Activated B cell treated with CpG ODN at 0.5 μM for 24 hours (primary cell): ENCODE measurements around the gene DCPS. TPM values are rescaled to one million over a fixed set of nuclear protein-coding genes. Genes with fewer than 3 reads are reported as not detected.
"Not testable (repeated sequence)": the region's sequence is repeated elsewhere in the genome, so short reads cannot be mapped to it uniquely, and the experiment has no call there.

ENCODE experiments used
- ATAC-seq: fragments of 200-7000 bp; cut with Tn5 transposase; one replicate; pipeline ENCODE4 v1.10.0; 2021; ENCODE audit warnings: low read depth, mild to moderate bottlenecking, moderate library complexity
- CTCF ChIA-PET: fragments of 350-600 bp; sonication (Branson Sonifier 250); formaldehyde crosslinking; loops from one replicate; lab custom pipeline; 2021; ENCODE audit warnings: antibody characterized with exemption; lab: Charles Lee
- POLR2A ChIA-PET: fragments of 350-600 bp; sonication (Branson Sonifier 250); formaldehyde crosslinking; loops from one replicate; lab custom pipeline; 2021; ENCODE audit warnings: antibody characterized with exemption; lab: Charles Lee
- DNase-seq: peaks from one replicate; pipeline ENCODE4 v3.0.0; 2022
- H3K27ac Mint-ChIP-seq: one replicate; pipeline ENCODE4 v1.8.0; 2020; ENCODE audit warnings: mixed read lengths
- H3K27me3 Mint-ChIP-seq: one replicate; pipeline ENCODE4 v1.8.0; 2021; ENCODE audit warnings: mixed read lengths
- H3K36me3 Mint-ChIP-seq: one replicate; pipeline ENCODE4 v1.8.0; 2021; ENCODE audit warnings: low read depth, mixed read lengths
- H3K4me1 Mint-ChIP-seq: one replicate; pipeline ENCODE4 v1.8.0; 2021; ENCODE audit warnings: mixed read lengths
- H3K4me3 Mint-ChIP-seq: one replicate; pipeline ENCODE4 v1.8.0; 2020; ENCODE audit warnings: mild to moderate bottlenecking, mixed read lengths
- H3K9me3 Mint-ChIP-seq: one replicate; pipeline ENCODE4 v1.8.0; 2020; ENCODE audit warnings: mixed read lengths
- CTCF ChIP-seq: fragments of 200-600 bp; IDR thresholded peaks from one replicate; pipeline ENCODE4 v1.8.0; 2022; ENCODE audit warnings: antibody characterized with exemption, mild to moderate bottlenecking
- intact Hi-C: fragments of 100-400 bp; cut with micrococcal nuclease; formaldehyde crosslinking; loops from one replicate; pipeline ENCODE4 v1.15.1; 2024
- total RNA-seq: library from RNA; stranded (reverse); gene quantifications from 2 replicates; pipeline ENCODE4 v1.2.3, GENCODE V29; 2022

DCPS gene
- total RNA-seq, 1 donor from 2014 or later = 37.6 TPM

- Mint-ChIP-seq H3K36me3 (peaks cover 84% of the 10 kb centered on the region), H3K27me3 (no peaks in the 10 kb centered on the region), H3K4me1 (peaks cover 2% of the 10 kb centered on the region), H3K27ac (no peak overlapping the region), H3K4me3 (no peak overlapping the region), H3K9me3 (no peaks in the 10 kb centered on the region)
- DNase-seq (no peak), ATAC-seq (no peak)
- POLR2A ChIA-PET = no interaction called here
- CTCF ChIA-PET = no interaction called here
- no peak for TF ChIP-seq CTCF
- intact Hi-C loops = no loop called here
Observed at GRCh38 chr11:126343051-126343450, 39.2 kb downstream of the DCPS start.

GRCh38 chr11:126344141-126345080 is 40.6 kb downstream of the DCPS start:
- Mint-ChIP-seq H3K36me3 (peaks cover 74% of the 10 kb centered on the region), H3K9me3 (no peaks in the 10 kb centered on the region), H3K4me3 (no peak overlapping the region), H3K27me3 (no peaks in the 10 kb centered on the region), H3K4me1 (no peaks in the 10 kb centered on the region), H3K27ac (no peak overlapping the region)
- ChIA-PET CTCF (no interaction called here), POLR2A (no interaction called here)
- TF ChIP-seq CTCF = no peak
- ATAC-seq (no peak), DNase-seq (no peak)
- intact Hi-C loops = no loop called here

GRCh38 chr11:126345283-126345682 is 41.4 kb downstream of the DCPS start:
- DNase-seq = no peak
- Mint-ChIP-seq H3K27ac (no peak overlapping the region), H3K36me3 (peaks cover 66% of the 10 kb centered on the region), H3K4me3 (no peak overlapping the region), H3K27me3 (no peaks in the 10 kb centered on the region), H3K9me3 (no peaks in the 10 kb centered on the region), H3K4me1 (no peaks in the 10 kb centered on the region)
- no peak for ATAC-seq
- CTCF ChIA-PET = no interaction called here
- TF ChIP-seq CTCF = no peak
- intact Hi-C loops = no loop called here
- POLR2A ChIA-PET = no interaction called here

GRCh38 chr11:126345759-126346585 is 42.1 kb downstream of the DCPS start:
- Mint-ChIP-seq H3K4me1 (no peaks in the 10 kb centered on the region), H3K9me3 (no peaks in the 10 kb centered on the region), H3K4me3 (no peak overlapping the region), H3K36me3 (peaks cover 63% of the 10 kb centered on the region), H3K27me3 (no peaks in the 10 kb centered on the region), H3K27ac (no peak overlapping the region)
- CTCF ChIA-PET = no interaction called here
- ATAC-seq (no peak), DNase-seq (no peak)
- intact Hi-C loops = no loop called here
- POLR2A ChIA-PET = no interaction called here
- no peak for TF ChIP-seq CTCF

GRCh38 chr11:126346586-126346940 is 42.7 kb downstream of the DCPS start:
- H3K4me1 Mint-ChIP-seq = no peaks in the 10 kb centered on the region
- ChIA-PET POLR2A (no interaction called here), CTCF (no interaction called here)
- H3K9me3 Mint-ChIP-seq = no peaks in the 10 kb centered on the region
- H3K36me3 Mint-ChIP-seq = peaks cover 57% of the 10 kb centered on the region
- no peak for ATAC-seq
- no peak overlapping the region for H3K27ac Mint-ChIP-seq
- no peak overlapping the region for H3K4me3 Mint-ChIP-seq
- no peaks in the 10 kb centered on the region for H3K27me3 Mint-ChIP-seq
- intact Hi-C loops = no loop called here
- no peak for TF ChIP-seq CTCF
- DNase-seq = no peak

- intact Hi-C loops, H3K9me3 Mint-ChIP-seq, H3K4me1 Mint-ChIP-seq, DNase-seq, H3K27me3 Mint-ChIP-seq, H3K4me3 Mint-ChIP-seq, CTCF ChIA-PET, POLR2A ChIA-PET, ATAC-seq, H3K27ac Mint-ChIP-seq: not testable (repeated sequence)
- H3K36me3 Mint-ChIP-seq = peaks cover 53% of the 10 kb centered on the region
Observed at GRCh38 chr11:126346946-126347345, 43.1 kb downstream of the DCPS start.
